GM19023 (cell line): ENCODE measurements around the gene RPRD1B.

Experiments used
- ATAC-seq: cut with Tn5 transposase; IDR thresholded peaks from one replicate; pipeline ENCODE4 v1.9.1; 2021; ENCODE audit warnings: mild to moderate bottlenecking, moderate library complexity; ENCODE audit not compliant: unreplicated experiment

The RPRD1B gene, protein sequence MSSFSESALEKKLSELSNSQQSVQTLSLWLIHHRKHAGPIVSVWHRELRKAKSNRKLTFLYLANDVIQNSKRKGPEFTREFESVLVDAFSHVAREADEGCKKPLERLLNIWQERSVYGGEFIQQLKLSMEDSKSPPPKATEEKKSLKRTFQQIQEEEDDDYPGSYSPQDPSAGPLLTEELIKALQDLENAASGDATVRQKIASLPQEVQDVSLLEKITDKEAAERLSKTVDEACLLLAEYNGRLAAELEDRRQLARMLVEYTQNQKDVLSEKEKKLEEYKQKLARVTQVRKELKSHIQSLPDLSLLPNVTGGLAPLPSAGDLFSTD

DNA sequence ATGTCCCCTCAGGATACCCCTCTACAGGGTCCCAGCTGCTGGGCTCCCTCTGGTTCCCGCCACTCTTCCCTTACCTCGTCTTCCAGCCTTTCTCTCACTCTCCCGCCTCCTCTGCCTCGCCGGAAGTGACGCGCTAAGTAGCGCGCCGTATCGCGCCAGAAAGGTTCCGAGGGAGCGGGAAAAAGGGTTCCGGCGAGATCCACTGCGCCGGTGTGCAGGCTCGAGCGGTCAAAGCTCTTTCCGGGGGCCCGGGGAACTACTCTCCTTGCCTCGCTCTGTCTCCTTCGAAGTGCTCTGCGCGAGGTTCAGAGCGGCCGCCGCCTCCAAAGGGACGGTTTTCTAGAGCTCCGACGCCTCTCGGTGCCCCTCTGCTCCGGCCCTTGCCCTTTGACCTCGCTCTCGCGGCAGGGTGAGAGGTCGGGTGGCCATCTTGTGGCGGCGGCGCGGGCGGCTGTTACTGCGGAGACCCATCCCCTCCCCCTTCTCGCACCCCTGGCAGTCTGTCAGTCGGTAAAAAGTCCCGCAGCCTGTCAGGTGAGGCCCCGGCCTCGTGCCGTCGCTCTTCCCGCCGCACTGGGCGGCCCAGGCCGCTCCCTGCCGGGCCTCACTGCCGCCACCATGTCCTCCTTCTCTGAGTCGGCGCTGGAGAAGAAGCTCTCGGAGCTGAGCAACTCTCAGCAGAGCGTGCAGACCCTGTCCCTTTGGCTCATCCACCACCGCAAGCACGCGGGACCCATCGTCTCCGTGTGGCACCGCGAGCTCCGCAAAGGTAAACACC lies at the start of gene RPRD1B, which contains the start of gene TTI1:
TSS of gene RPRD1B (plus strand) at position 417 of the 778 bp plus-strand sequence. CDS start at position 619, 202 bp downstream.
TSS of gene TTI1 (minus strand) at position 127 of the 778 bp plus-strand sequence. CDS start 19,640 bp downstream, outside the sequence.
- ATAC-seq: peak; percentile 76

GRCh38 chr20:37984018-37984785 lies 49.3 kb upstream of the RPRD1B start:
- no peak for ATAC-seq

- ATAC-seq: no peak
Observed at GRCh38 chr20:37986044-37986858, 47.3 kb upstream of the RPRD1B start.

GRCh38 chr20:37986873-37987601 lies 46.5 kb upstream of the RPRD1B start:
- no peak for ATAC-seq

DNA sequence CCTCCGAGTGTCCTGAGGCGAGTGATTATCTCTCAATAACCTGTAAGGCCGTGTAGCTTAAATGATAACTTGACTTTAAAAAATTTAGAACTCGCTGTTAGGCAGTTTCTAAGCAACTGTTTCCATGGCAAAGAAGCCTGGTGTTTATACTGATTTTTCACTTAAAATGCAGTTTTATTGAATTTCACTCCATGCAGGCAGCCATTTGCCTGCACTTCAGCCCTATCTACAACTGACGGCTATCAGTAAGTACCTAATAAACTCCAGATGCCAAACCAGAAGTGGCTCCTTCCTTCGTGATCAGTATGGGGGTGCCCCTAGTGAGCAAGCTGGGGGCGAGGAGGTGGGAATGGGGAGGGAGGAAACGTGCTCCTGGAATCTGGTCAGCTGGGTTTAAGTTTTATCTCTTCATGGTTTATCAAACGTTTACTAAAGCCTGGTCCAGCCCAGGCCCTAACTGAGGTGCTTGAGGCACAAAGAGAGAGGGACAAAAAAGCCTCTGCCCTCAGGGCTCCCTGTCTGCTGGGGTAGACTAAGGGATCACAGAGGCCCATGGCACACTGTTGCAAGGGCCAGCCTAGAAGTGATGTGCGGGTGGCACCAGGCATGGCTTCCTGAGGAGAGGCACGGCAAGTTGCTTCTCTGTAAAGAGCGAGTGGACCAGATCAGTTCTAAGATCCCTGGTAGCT lies 45.8 kb upstream of the RPRD1B start:
- no peak for ATAC-seq

DNA sequence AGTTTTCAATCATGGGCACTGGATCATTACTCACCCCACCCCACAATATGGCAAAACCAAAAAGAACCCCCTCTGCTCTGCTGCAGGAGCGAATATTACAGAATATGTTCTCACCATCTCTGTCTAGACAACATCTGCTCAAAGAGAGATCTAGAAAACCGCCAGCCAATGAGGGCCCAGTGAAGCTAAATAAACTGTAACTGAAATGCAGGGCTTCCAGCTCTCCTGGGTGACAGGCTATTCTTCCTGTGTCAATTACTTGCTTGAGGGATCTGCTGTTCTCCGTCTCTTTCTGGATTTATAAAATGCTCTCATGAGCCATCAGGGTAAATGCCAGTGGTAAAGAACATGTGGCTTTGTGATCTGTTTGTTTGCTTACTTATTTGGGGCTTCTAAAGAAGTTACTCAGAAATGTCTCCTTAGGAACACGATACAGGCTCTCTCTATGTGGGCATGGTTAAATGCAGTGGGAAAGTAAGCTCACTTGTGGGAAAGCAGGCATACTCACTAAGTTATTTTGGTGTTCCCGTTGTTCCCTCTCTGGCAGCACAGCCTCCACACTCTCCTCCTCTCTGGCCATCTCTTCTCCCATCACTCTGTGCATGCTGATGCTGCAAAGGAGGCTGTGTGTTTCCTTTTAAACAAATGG lies 45.1 kb upstream of the RPRD1B start:
- no peak for ATAC-seq

DNA sequence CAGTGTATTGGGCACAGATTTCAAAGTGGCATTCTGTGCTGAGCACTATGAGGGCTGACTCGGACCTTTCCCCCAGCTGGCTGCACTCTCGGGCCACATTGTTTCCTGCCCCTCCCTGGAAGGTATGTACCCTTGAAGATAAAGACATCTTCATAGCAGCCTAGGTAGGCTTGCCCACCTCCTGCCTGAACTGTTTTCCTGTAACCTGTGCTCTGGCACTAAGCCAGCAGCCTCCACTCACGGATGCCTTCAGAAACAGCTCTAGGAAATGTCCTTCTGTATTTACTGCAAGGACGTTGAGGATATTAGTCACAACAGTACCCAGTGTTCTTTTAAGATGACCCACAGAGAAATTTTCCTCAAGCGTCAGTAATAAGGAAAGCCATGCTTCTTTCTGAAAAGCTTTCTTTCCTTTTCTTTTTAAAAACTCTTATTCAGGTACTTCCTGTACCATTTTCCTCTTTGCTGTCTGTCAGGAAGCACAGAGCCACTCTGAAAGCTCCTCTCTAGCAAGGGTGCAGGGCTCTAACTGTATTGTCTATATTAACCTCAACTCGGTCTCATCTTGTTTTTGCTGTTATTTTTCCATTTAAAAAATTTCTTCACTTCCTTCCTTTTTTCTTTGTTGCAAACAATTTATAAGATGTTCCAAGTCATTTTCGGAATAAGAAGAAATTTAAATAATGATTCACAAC lies 43.8 kb upstream of the RPRD1B start:
- ATAC-seq: no peak

GRCh38 chr20:37990571-37991151 lies 42.9 kb upstream of the RPRD1B start:
- ATAC-seq: peak; percentile 94

GRCh38 chr20:37991157-37991866 lies 42.2 kb upstream of the RPRD1B start:
- ATAC-seq: no peak

DNA sequence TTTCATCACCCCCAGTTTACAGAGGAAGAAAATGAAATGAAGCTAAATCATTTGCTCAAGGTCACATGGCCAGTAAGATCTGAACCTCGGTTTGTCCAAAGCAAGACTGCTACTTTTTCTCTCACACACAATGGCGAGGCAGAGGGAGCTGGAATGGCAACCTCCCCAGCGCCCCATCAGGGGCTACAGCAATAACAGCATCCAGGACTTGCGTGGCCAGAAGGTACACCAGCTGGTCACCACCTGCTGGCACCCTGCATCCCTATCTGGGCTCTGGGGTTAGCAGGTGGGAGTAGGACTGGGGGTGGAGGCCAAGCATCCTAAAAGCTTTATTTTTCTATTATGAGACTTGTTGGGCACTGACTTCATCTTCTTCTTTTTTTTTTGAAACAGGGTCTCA lies 41.6 kb upstream of the RPRD1B start:
- ATAC-seq: no peak

DNA sequence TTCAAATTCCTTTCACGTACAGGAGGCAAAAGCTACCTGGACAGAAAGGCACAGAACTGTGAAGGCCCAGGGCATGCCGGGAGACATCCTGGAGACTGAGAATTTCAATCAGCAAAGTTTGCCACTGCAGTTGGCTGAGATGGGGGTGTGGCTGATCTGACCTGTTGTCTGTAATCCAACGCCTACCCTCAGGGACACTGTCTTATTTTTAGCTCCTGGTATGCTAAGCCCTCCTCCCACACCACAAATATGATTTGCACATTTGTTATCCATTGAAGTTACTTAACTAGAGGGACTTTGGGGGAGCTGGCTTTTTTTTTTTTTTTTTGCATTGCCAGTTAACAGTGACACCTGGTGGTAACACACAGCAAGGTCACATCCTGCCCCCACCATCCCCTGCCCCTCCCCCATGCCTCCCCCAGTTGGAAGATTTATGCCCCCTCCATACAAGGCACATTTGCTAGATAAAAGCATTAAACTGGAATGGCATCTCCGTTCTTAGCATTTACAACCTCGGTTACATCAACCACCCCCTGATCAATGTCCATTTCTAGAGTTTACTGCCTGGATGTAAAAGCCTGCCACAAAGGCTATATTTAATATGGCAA lies 40.6 kb upstream of the RPRD1B start:
- no peak for ATAC-seq

- no peak for ATAC-seq
Observed at GRCh38 chr20:37994512-37994911, 39.0 kb upstream of the RPRD1B start.

- ATAC-seq: no peak
Observed at GRCh38 chr20:37995856-37996605, 37.5 kb upstream of the RPRD1B start.

DNA sequence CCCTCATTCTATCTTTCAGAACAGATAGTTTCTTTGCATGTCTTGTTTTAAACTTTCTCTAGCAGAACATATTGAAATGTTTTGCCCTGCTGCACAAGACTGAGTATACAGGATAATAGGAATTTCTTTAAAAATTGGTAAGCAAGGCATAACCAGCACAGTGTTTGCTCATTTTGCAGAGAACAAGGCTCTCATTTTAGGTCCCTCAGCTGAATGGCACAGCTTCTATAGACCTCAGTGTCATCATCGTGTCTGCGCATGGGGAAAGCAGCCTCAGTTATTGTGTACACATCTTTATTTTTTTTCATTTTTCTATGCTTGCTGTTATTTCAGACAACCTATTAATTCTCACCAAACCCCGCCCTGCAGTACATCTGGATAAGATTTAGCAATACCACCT lies 36.0 kb upstream of the RPRD1B start:
- ATAC-seq: no peak

GRCh38 chr20:37999526-38000263 lies 33.9 kb upstream of the RPRD1B start:
- no peak for ATAC-seq
